GM21723 (cell line): ENCODE measurements around the gene RBM44.

Experiments used
- ATAC-seq: cut with Tn5 transposase; IDR thresholded peaks from one replicate; pipeline ENCODE4 v1.9.1; 2021; ENCODE audit warnings: mild to moderate bottlenecking, moderate library complexity; ENCODE audit not compliant: unreplicated experiment

Gene RBM44

DNA sequence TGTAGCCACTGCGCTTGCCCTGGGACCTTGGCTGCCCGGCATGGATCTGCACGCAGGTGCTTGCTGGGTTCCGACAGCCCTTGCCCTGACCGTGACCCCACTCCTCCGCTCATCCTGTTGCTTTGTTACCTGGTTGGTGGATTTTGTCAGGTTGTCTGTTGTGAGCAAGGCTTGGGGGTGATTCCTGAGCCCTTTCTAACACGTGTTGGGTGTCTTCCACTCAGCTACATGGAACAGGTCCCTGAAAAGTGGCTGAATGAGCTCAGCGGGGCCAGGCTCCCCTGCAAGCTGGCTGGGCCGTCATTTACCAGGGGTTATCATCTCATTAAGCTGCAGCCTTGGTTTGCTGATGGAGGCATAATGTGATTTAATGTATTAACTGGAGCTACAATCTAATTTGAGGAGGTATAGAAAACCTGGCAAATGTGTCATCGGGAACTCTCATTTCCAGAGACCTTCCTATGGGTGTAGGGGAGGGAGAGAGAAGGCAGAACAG lies 85.4 kb downstream of the RBM44 start:
- ATAC-seq = no peak

DNA sequence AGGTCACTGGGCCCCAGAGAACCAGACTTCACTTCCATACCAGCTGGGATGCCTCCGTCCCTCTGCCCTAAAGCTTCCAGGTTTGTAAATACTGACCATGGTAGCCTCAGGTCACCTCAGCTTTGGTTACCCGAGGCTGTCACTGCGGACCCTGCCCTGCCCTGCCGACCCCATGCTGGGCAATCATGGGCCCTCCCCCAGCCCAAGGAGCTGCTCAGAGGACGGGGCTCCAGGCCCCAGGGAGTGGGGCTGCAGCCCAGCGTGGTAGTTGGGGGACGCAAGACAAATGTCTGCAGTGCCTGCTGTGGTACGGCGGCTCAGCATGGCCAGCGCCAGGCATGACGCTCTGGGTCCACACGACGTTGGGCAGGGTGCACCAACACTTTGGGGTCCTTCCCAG lies 86.1 kb downstream of the RBM44 start:
- ATAC-seq = no peak

DNA sequence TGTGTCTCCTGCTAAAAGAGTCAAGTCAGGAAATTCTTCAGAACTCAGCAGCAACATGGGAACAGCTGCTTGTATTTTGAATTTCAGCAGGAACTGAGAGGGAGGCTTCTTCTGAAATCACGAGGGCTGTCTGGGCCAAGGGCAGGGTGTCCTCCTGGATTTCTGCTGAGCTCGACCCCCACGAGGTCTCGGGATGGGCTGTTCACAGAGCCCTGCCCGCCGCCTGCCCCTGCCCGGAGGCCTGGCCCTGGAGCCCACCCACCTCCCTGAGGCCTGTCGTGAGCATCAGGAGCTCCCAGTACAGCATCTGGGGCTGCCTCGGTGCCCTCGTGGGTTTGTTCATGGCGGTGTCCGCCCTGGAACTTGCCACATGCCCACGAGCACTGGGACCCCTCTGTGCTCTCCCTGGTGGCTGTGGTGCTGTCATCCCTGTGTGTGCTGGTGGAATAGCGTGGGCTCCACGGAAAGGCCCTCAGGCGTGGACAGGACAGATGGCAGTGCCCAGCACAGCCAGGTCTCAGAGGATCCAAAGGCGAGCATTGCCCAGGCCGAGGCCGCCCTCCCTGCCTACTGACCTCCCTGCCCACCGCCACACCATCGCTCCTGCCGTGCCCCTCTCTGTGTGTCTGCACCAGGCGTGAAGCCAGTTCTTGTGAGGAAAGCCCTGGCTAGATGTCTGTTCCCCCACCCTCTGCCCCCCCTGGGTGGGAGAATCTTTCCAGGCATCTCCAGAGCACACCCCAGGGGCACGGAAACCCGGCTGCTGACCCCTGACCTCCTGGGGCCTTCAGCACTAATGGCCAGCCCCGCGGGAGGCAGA lies 86.7 kb downstream of the RBM44 start:
- ATAC-seq = no peak

DNA sequence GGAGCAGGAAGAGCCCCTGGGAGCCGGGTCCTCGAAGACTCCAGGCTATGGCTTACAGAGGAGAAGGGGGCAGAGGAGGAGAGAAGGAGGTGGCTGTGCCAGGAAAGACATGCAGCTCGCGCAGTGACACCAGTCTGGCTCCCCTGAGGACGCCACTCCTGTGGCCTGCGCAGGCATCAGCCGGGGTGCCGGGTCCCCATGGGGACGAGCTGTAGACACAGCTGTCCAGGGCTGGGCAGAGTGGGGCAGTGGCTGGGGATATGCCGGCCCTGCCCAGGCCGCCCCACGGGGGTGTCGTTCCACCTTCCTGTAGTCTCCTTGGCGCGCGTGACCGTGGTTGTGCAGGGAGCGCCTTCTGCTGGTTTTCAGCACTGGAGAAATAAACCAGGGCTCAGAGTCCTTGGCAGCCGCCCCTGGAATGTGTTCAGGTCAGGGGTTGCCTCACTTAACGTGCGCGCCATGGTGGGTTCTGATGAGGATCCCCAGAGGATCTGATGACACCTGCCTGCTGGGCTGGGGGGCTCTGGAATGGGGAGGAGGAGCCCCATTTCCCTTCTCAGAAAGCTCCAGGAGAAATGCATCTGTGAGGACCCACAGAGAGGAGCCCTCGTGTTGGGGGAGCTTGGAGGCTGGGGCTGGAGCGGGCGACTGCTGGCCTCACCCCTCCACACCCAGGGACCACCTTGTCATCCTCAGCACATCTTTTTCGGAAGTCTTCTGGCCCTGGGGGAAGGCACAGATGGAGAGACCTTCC lies 87.5 kb downstream of the RBM44 start:
- no peak for ATAC-seq

DNA sequence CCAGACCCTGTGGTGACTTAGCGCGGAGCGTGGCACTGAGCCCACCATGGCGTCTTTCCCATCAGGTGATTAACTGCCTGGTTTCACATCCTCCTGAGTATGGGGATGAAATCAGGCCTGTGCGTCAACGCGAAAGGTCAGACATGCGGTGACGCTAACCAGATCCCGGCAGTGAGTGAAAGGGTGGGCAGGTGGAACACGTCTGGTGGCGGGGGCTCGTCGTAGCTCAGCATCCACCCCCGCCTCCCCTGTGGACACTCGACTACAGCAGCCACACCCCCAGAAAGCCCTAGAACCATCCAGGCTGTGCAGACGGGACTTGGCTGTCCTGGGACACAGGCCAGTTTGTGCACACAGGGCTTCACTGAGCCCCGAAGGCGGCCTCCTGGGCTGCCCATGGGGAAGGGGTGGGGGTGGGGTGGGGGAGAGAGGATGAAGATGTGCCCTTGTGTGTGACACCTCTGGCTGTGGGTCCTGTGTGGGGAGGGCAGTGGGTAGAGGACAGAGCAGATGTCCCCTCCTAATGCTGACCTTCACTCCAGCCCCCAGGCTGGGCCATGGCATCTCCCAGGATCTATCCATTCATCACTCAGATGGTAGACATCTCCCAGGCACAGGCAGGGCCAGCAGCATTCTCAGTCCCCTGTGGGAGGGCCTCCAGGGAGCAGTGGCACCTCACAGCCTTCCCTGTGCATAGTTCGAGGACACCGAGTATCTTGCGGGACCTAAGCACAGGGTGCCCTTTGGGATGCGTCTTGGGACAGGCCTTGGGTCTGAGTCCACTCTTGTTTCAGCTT lies 88.3 kb downstream of the RBM44 start:
- no peak for ATAC-seq

- ATAC-seq = no peak
Measured at GRCh38 chr2:237888389-237888788, 89.8 kb downstream of the RBM44 start.

GRCh38 chr2:237889016-237889415 lies 90.4 kb downstream of the RBM44 start:
- no peak for ATAC-seq

GRCh38 chr2:237889811-237890210 lies 91.2 kb downstream of the RBM44 start:
- ATAC-seq = no peak
